ENCODE measurements around the gene PTPRM.

The PTPRM gene

GRCh38 chr18:7662866-7663265, 95.8 kb downstream of the PTPRM start:
- H3K4me2 ChIP-seq (ENCODE audit: low read depth, low read length, poor library complexity, severe bottlenecking) = no peak overlapping the region
- H2AFZ ChIP-seq (ENCODE audit: low read length) = no peak overlapping the region
- no peaks in the 10 kb centered on the region for H3K9me2 ChIP-seq (replicated peaks; ENCODE audit: low read depth, low read length)
- H3K79me2 ChIP-seq (ENCODE audit: insufficient read depth, low read length) = no peaks in the 10 kb centered on the region
- no peak overlapping the region for H3K9ac ChIP-seq (ENCODE audit: low read depth, low read length, poor library complexity, severe bottlenecking)
- no peaks in the 10 kb centered on the region for H3F3A ChIP-seq (ENCODE audit: low read depth)
- no peaks in the 10 kb centered on the region for H3K4me1 ChIP-seq (ENCODE audit: insufficient read depth, low read length, poor library complexity, severe bottlenecking)
- no peaks in the 10 kb centered on the region for H3K27me3 ChIP-seq (ENCODE audit: insufficient read depth, low read length, poor library complexity, severe bottlenecking)
- H3K36me3 ChIP-seq (ENCODE audit: insufficient read depth, low read length) = no peaks in the 10 kb centered on the region
- TF ChIP-seq EZH2phosphoT487 (IDR thresholded peaks at IDR 0.05; ENCODE audit: borderline replicate concordance) (no peak), CTCF (conservative IDR thresholded peaks at IDR 0.05; ENCODE audit: low read length) (no peak)
- no peaks in the 10 kb centered on the region for H4K20me1 ChIP-seq (ENCODE audit: insufficient read depth, low read length, poor library complexity, severe bottlenecking)
- no peak overlapping the region for H3K4me3 ChIP-seq (ENCODE audit: low read length, poor library complexity, severe bottlenecking)
- H3K9me3 ChIP-seq (ENCODE audit: insufficient read depth, low read depth, low read length) = no peaks in the 10 kb centered on the region

GRCh38 chr18:7663366-7664312, 96.5 kb downstream of the PTPRM start:
- Histone ChIP-seq H3K36me3 (ENCODE audit: insufficient read depth, low read length) (no peaks in the 10 kb centered on the region), H3K27me3 (ENCODE audit: insufficient read depth, low read length, poor library complexity, severe bottlenecking) (no peaks in the 10 kb centered on the region), H3K9me2 (replicated peaks; ENCODE audit: low read depth, low read length) (no peaks in the 10 kb centered on the region), H4K20me1 (ENCODE audit: insufficient read depth, low read length, poor library complexity, severe bottlenecking) (no peaks in the 10 kb centered on the region), H3K9me3 (ENCODE audit: insufficient read depth, low read depth, low read length) (no peaks in the 10 kb centered on the region), H3K79me2 (ENCODE audit: insufficient read depth, low read length) (no peaks in the 10 kb centered on the region), H2AFZ (ENCODE audit: low read length) (no peak overlapping the region), H3K4me3 (ENCODE audit: low read length, poor library complexity, severe bottlenecking) (no peak overlapping the region), H3K9ac (ENCODE audit: low read depth, low read length, poor library complexity, severe bottlenecking) (no peak overlapping the region), H3F3A (ENCODE audit: low read depth) (no peaks in the 10 kb centered on the region), H3K4me2 (ENCODE audit: low read depth, low read length, poor library complexity, severe bottlenecking) (no peak overlapping the region), H3K4me1 (ENCODE audit: insufficient read depth, low read length, poor library complexity, severe bottlenecking) (no peaks in the 10 kb centered on the region)
- no peak for TF ChIP-seq CTCF (conservative IDR thresholded peaks at IDR 0.05; ENCODE audit: low read length)
- TF ChIP-seq EZH2phosphoT487 (IDR thresholded peaks at IDR 0.05; ENCODE audit: borderline replicate concordance) = no peak

GRCh38 chr18:7666195-7666776, 99.2 kb downstream of the PTPRM start:
- Histone ChIP-seq H3K9me3 (ENCODE audit: insufficient read depth, low read depth, low read length) (no peaks in the 10 kb centered on the region), H3K9me2 (replicated peaks; ENCODE audit: low read depth, low read length) (no peaks in the 10 kb centered on the region), H3K4me3 (ENCODE audit: low read length, poor library complexity, severe bottlenecking) (no peak overlapping the region), H4K20me1 (ENCODE audit: insufficient read depth, low read length, poor library complexity, severe bottlenecking) (no peaks in the 10 kb centered on the region), H3K9ac (ENCODE audit: low read depth, low read length, poor library complexity, severe bottlenecking) (no peak overlapping the region), H3K4me2 (ENCODE audit: low read depth, low read length, poor library complexity, severe bottlenecking) (no peak overlapping the region), H3F3A (ENCODE audit: low read depth) (no peaks in the 10 kb centered on the region), H3K27me3 (ENCODE audit: insufficient read depth, low read length, poor library complexity, severe bottlenecking) (no peaks in the 10 kb centered on the region), H2AFZ (ENCODE audit: low read length) (no peak overlapping the region), H3K36me3 (ENCODE audit: insufficient read depth, low read length) (no peaks in the 10 kb centered on the region), H3K79me2 (ENCODE audit: insufficient read depth, low read length) (no peaks in the 10 kb centered on the region), H3K4me1 (ENCODE audit: insufficient read depth, low read length, poor library complexity, severe bottlenecking) (no peaks in the 10 kb centered on the region)
- TF ChIP-seq CTCF (conservative IDR thresholded peaks at IDR 0.05; ENCODE audit: low read length) (no peak), EZH2phosphoT487 (IDR thresholded peaks at IDR 0.05; ENCODE audit: borderline replicate concordance) (no peak)

Data from Loucy (cell line).